GM18907 (cell line): ENCODE measurements around the gene ABI3BP.
A peak's percentile ranks its signal among the peaks of the same experiment; 100 is the strongest.

Source experiments
- ATAC-seq: cut with Tn5 transposase; IDR thresholded peaks from one replicate; pipeline ENCODE4 v1.9.1; 2021; ENCODE audit warnings: mild to moderate bottlenecking, moderate library complexity; ENCODE audit not compliant: unreplicated experiment

Gene ABI3BP

DNA sequence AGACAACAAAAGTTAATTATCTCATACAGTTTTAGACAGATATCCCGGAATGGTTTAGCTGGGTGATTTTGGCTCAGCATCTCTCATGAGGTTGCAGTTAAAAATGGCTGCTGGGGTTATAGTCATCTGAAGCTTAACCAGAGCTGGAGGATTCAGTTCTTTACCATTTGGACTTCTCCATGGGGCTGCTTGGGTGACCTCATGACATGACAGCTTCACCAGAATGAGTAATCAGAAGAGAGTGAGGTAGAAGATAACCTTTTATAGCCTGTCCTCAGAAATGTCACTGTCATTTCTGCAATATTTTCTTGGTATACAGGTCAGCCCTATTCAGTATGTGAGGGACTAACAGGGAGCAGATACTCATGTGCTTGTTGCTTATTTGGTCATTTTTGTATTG is 253.0 kb downstream of the ABI3BP start:
- no peak for ATAC-seq

DNA sequence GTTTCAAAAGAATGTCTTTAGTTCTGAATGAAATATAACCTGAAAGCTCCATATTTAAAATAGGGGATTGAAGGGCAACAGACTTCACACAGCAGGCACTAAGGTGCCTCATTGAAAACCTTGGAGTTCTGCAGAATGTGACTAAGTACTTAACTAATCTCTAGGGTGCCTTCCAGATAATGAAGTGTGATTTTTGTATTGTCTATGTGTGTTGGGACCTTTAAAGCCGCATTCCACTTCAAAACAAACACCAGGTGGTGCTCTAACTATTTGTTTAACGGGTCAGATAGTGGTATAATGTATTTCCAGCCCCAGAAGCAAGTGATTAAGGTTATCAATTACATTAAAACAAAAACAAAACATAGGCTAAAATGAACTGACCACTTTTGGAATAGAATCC is 255.9 kb downstream of the ABI3BP start:
- ATAC-seq = no peak

DNA sequence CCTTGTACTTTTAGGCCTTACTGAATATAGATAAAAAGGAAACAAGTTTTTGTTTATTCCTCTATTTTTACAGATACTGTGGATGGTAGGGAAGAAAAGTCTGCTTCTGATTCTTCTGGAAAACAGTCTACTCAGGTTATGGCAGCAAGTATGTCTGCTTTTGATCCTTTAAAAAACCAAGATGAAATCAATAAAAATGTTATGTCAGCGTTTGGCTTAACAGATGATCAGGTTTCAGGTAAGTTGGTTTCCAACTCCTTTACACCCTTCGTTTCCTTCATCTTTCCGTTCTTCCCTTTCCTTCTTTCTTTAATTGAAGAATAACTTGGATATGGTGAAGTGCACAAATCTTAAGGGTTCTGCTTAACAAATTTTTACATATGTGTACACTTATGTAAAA is 260.8 kb downstream of the ABI3BP start:
- no peak for ATAC-seq

DNA sequence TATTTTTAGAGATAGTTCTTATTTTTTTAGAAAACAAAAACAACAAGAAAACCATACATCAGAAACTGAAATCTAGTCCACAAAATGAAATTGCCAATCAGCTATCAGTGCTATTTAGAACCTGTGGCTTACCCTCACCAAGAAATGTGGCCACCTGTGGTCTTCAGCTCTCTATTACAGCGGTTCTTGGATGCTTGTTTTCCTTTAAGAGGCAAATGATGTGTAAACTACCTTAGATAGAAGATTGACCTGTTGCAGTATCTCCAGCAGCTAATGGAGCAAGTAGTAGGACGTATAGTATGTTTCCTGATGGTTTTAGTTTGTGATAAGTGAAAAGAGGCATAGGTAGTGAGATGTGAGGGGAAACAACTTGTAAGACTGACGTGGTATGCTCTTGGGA is 262.7 kb downstream of the ABI3BP start:
- no peak for ATAC-seq

DNA sequence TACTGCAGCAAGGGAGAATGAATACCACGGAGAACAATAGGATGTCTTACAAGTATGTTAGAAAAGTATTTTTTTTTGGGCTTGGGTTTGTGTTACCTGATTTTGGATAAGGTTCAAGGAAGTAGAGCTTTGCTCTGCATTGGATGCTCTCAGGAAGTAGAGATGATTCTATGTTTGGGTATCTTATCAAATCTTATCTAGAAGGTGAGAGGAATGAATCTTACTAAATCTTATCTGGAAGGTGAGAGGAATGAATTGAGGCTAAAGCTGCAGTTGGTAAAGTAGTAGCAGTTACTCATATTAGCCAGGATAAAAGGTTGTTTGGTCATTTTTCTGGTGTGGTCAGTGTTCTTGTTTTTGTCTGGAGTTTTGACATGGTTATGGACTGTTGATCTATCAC is 266.5 kb downstream of the ABI3BP start:
- ATAC-seq = no peak

DNA sequence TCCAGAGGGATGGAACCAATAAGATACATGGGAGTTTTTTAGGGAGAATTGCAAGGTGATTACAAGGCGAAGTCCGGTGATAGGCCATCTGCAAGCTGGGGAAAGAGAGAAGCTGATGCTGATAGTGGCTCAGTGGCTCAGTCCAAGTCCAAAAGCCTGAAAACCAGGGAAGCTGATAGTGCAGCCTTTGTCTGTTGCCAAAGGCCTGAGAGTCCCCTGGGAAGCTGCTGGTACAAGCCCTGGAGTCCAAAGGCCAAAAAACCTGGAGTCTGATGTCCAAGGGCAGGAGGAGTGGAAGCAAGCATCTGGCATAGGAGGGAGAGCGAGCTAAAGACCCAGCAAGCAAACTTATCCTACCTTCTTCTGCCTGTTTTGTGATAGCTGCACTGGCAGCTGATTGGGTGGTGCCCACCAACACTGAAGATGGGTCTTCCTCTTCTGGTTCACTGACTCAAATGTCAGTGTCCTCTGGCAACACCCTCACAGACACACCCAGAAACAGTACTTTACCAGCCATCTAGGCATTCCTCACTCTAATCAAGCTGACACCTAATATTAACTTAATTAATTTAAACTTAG is 267.2 kb downstream of the ABI3BP start:
- no peak for ATAC-seq

DNA sequence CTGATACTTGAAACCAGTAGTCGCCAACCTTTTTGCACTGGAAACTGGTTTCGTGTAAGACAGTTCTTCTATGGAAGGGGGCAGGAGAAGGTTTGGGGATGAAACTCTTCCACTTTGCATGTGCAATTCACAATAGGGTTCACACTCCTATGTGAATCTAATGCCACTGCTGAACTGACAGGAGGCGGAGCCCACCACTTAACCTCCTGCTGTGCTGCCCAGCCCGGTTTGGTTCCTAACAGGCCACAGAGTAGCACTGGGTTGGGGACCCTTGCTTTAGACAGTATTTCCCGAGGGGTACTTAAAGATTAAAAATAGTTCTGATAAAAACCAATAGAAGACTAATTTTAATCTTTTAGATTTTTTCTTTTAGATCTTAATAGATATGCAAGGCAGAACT is 272.8 kb downstream of the ABI3BP start:
- ATAC-seq = no peak

DNA sequence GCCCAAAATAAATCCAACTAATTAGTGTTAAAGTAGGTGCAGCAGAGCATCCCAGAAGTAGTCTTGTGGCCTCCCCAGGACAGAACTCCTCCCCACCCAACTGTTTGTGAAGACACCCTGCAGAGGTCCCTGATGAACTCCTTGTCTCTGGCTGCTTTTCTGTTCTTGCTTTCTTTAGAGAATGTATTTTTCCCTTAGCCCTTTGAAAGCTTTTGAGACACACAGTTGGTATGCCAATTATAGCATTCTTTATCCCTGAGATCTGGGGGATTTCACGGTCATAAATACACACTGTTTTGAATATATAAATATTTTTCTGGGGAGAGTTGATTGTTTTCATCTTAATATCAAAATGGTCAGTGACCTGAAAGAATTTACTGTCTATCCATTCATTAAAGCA is 274.1 kb downstream of the ABI3BP start:
- no peak for ATAC-seq

DNA sequence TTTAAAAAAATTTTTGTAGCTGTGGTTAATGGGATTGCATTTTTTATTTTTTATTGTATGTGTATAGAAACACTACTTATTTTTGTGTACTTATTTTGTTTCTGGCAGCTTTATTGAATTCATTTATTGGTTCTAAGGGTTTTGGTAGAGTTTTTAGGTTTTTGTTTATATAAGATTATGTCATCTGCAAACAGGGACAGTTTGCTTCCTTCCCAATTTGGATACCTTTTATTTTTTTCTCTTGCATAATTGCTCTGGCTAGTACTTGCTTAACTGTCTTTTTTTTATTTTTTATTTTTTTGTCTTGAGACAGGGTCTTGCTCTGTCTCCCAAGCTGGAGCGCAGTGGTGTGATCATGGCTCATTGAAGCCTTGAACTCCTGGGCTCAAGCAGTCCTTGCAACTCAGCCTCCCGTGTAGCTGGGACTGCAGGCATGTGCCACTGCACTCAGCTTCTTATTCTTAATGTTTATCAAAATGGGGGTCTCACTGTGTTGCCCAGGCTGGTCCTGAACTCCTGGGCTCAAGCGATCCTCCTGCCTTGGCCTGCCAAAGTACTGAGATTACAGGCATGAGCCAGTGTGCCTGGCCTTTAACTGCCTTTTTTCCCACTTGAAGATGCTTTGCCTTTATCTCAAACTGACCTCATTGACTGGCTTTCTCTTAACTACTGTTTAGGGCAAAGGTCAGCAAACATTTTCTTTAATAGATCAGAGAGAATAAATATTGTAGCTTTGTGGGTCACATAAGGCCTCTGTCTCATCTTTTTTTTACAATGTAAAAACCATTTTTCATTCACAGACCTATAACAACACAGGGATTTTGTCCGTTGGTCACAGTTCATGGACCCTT is 275.4 kb downstream of the ABI3BP start:
- no peak for ATAC-seq

DNA sequence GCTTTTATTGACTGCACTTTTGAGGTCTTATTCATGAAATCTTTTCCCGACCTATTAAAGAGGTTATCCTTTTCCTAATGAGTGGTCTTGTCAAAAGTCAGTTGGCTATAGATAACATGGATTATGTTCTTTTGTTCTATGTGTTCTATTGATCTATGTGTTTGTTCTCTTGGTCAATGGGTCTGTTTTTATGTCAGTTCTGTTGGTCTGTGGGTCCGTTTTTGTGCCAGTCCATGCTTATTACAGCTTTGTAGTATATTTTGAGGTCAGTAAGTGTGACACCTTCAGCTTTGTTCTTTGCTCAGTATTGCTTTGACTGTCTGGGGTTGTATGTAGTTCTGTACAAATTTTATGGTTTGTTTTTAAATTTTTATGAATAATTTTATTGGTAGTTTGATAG is 276.2 kb downstream of the ABI3BP start:
- no peak for ATAC-seq

DNA sequence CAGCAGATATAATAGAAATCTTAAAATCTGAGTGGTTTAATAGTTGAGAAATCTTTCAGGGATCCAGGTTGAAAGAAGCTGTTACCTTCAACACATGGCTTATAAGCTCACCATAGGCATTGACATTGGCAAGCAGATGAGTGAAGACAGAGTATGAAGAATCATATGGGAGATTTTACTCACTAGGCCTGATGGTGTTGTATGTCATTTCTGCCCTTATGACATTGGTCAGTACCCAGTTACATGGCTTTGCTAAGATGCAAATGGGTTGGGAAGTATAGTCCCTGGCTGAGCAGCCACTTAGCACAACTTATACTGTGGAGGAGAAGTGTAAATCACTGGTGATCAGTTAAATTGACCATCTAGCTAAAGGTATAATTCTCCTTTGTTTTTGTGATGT is 278.0 kb downstream of the ABI3BP start:
- ATAC-seq = no peak

DNA sequence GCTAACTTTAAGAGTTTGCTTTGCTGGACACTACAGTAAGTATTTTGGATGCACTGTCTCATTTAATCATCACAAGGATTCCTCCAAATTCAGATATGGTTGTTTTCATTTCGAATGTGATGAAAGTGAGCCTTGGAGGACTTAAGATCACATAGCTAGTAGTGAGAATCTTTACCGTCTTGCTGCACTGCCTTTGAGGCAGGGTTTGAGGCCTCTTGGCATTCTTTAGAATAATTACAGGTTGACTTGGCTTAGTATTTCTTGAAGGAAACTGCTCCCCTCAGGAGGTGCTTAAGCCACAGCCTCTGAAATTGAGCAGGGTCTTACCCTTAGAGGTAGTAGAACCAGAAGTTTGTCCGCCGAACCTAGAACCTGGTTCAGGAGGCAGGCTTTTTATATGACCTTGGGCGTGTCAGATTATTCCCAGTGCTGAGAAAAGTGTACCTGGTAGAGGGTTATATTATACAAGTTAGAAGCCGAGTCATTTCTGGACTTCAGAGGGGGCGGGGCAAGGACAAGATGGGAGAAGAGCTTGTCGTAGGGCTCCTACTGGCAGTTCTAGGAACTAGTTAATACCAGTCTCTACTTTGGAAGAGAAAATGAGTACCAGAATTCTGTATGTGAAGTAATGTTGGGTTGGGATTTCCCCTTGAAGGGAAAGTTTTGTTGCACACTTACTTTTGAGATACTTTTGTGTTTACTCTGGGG is 282.8 kb downstream of the ABI3BP start:
- peak; percentile 45 for ATAC-seq

DNA sequence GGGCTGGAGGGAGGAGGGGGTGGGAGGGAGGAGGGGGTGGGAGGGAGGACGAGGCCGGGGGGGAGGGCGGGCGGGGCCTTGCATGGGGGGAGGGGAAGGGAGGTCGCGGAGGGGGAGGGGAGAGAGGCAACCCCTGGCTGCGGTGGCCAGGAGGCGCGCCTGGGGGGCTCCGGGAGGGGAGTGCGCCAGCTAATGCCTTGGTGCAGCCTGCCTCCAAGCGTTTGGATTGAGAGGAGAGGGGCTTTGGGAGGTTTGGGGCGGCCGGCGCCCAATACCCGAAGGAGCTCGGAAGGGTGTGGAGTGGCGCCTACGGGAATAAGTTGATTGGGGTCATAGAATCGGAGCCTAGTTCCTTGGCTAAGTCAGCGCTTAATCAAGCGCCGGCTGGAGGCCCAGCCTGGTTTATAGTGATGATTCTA is 283.4 kb downstream of the ABI3BP start:
- ATAC-seq = no peak

DNA sequence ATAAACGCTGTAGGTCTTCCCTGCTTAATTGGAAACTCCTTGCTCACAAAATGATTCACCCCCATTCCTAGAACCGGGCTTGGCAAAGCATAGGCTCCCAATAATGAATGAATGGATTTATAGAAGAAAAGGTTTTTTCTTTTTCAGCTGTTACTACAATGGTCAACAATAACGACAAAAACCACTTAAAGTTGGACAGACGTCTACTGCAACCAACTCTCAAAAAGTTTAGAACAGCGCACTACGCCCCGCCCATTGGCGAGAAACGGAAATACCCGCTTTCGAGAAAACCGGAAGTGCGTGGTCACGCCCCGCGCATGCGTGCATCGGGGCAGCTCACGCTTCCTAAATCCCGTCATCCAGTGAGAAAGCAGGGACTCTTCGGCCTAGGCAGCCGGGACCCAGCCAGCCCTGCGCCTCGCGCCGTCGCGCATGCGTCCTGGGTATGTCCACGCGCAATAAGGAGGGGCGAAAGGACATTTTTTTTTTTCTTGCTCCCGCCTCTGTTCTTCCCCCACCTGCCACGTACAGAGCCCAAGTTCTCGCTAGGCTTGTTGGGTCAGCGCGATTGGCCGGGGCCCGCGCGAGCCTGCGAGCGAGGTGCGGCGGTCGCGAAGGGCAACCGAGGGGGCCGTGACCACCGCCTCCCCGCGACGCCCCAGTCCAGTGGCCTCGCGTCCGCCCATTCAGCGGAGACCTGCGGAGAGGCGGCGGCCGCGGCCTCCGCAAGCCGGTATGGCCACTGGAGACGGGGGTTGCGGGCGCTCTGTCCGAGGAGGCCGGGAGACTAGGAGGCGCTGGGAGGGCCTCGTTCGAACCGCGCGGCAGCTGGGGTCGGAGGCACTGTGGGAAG is 284.0 kb downstream of the ABI3BP start, which contains the start of gene TFG:
TFG (plus strand) TSS at position 506 of the 853 bp plus-strand sequence. CDS start 4,192 bp downstream, outside the sequence.
- ATAC-seq = peak; percentile 95

DNA sequence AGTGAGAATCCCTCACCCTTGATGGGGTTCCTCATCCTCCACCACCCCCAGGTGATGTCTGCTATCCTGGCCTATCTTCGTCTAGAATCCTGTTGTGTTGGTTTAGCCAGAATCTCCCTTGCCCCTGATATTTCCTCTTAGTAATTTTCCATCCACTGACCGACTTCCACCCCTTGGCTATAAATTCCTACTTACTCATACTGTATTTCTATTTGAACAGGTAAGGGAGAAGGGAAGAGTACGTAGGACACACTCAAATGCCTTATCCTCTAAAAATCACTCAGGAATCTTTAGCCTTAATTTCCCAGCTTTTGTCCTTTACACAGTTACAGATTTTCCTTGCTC is 284.6 kb downstream of the ABI3BP start:
- ATAC-seq = no peak

DNA sequence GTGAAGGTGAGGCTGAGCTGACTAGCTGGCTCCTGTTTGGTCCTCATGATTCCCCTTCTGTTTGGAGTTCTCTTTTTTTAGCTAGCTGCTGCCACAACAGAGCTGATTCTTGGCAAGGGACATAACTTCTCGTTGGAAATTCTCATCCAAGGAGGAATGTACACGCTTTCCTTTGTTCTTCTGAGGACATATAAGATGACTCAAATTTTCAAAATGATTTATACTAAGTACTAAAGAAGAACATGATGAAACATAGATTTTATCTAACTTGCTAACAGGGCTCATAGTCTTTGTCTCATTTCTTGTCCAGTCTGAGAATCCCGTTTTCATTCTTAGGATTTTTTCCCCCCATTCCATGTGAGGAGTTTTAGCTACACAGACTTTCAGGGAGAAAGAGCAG is 286.9 kb downstream of the ABI3BP start:
- ATAC-seq = no peak

DNA sequence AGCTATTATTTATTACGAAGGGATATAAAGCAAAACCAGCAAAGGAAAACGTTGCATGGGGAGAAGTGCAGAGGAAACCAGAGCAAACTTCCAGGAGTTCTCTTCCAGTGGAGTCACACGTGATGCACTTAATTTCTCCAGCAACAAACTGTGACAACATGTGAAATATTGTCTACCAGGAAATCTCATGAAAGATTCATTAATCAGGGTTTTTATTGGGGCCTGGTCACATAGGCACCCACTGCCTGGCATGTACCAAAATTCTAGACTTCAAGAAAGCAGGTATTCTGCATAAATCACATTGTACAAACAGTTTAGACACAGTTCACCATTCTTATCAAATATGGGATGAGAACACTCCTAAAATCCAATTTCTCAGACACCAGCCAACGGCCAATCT is 289.4 kb downstream of the ABI3BP start:
- no peak for ATAC-seq

DNA sequence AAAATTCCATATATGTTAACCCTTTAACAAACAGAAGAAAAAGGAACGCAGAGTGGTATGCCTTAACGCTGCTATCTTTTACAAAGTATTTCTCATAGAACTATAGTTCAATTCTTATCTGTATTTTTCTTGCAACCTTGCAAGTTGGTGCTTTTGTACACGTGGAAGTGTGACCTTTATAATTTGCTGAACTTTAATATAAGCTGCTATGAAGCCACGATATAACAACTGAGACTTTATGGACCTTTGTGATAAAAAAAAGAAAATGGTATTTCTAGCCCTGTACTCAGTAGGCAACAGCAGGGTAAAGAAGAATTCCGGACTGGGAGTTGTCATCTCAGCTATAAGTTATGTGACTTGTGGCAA is 290.3 kb downstream of the ABI3BP start:
- ATAC-seq = no peak

DNA sequence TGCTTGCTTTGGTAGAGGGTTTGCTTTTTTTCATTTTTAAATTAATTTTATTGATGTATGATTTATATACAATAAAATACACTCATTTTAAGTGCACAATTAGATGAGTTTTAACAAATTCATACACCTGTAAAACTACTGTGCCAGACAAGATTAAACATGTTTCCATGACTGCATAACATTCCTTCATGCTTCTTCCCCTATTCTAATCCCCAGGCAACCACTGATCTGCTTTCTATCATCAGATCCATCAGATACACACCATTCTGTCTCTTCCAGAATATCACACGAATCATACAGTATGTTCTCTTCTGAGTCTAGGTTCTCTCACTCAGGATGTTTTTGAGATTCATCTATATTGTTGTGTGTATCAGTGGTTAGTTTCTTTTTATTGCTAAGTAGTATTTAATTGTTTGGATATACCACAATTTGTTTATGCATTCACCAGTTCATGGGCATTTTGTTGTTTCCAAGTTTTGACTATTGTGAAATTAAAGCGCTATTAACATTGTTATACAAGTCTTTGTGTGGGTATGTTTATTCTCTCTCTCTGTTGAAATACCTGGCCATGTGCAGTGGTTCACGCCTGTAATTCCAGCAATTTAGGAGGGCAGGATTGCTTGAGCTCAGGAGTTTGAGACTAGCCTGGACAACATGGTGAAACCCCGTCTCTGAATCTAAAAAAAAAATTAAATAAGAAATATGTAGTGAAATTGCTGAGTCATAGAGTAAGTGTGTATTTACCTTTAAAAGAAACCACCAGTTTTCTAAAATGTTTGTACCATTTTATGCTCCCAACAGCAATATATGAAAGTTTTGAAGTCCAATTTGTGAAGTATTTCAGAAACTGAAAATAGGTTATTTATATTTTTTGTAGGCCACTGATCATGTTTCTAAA is 290.9 kb downstream of the ABI3BP start:
- ATAC-seq = no peak

DNA sequence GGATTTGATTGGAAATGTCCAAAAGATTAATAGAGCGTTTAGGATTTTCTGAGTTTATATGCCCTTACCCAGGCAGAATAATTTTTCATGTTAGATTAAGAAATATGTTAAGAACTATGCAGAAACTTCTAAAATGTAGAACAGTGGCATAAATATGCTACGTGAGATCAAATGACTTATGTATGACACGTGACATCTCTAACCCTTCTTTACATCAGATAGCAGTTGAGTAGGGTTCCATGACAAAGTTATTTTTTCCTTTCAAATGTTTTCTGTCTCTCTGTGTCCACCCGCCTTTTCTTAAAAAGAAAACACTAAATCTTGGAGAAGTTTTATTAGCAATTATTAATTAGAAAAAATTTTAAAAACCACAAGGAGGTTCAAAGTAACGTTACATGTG is 292.5 kb downstream of the ABI3BP start:
- ATAC-seq = no peak
